Testis (tissue), 2 donors: ENCODE data around the gene APBB3.

Source experiments
- POLR2A ChIP-seq: fragments of 450-650 bp; IDR thresholded peaks from one replicate; pipeline ENCODE4 v1.6.1; 2017; ENCODE audit warnings: antibody characterized with exemption, mild to moderate bottlenecking, moderate library complexity
- TF ChIP-seq, protein P1 (sequence below), 3 experiments: fragments of 450-650 bp in 2 of 3; fragments of 200-600 bp in 1 of 3; sonication (generic) in 1 of 3; IDR thresholded peaks; one replicate each; pipeline ENCODE4 v1.5.1; 2016 to 2019; ENCODE audit warnings: antibody characterized with exemption in 3 of 3, mild to moderate bottlenecking in 2 of 3, moderate library complexity in 1 of 3

DNA sequence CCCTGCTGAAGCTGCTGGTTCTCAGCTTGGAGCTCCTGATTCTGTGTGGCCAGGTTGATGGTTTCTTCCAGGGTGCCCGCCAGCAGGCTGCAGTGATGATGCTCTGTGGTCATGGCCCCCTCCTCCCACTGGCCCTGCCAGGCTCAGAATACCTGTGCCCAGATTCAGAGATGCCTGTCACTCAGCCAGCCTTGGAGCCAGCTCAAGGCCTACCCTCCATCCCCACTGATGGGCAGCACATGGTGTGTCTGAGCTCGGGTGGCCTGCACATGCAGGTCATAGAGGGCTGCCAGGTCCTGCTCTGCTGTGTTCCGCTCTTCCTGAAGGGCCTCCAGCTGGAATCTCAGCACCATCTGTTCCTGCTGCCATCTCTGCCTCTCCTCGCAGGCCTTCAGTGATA lies 5.7 kb upstream of the APBB3 start:
- TF ChIP-seq, protein P1, sequence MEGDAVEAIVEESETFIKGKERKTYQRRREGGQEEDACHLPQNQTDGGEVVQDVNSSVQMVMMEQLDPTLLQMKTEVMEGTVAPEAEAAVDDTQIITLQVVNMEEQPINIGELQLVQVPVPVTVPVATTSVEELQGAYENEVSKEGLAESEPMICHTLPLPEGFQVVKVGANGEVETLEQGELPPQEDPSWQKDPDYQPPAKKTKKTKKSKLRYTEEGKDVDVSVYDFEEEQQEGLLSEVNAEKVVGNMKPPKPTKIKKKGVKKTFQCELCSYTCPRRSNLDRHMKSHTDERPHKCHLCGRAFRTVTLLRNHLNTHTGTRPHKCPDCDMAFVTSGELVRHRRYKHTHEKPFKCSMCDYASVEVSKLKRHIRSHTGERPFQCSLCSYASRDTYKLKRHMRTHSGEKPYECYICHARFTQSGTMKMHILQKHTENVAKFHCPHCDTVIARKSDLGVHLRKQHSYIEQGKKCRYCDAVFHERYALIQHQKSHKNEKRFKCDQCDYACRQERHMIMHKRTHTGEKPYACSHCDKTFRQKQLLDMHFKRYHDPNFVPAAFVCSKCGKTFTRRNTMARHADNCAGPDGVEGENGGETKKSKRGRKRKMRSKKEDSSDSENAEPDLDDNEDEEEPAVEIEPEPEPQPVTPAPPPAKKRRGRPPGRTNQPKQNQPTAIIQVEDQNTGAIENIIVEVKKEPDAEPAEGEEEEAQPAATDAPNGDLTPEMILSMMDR (IDR thresholded peaks at IDR 0.05) = no peak
- TF ChIP-seq POLR2A = no peak
